Ammon's horn (tissue), 1 donor: Measurements from ENCODE around the gene ODF2.
"Not testable (repeated sequence)": the region's sequence is repeated elsewhere in the genome, so short reads cannot be mapped to it uniquely, and the experiment has no call there.

Experiments used
- DNase-seq: peaks from one replicate; pipeline ENCODE4 v3.0.0-alpha.2; 2016; ENCODE audit warnings: low spot score

Gene ODF2

DNA sequence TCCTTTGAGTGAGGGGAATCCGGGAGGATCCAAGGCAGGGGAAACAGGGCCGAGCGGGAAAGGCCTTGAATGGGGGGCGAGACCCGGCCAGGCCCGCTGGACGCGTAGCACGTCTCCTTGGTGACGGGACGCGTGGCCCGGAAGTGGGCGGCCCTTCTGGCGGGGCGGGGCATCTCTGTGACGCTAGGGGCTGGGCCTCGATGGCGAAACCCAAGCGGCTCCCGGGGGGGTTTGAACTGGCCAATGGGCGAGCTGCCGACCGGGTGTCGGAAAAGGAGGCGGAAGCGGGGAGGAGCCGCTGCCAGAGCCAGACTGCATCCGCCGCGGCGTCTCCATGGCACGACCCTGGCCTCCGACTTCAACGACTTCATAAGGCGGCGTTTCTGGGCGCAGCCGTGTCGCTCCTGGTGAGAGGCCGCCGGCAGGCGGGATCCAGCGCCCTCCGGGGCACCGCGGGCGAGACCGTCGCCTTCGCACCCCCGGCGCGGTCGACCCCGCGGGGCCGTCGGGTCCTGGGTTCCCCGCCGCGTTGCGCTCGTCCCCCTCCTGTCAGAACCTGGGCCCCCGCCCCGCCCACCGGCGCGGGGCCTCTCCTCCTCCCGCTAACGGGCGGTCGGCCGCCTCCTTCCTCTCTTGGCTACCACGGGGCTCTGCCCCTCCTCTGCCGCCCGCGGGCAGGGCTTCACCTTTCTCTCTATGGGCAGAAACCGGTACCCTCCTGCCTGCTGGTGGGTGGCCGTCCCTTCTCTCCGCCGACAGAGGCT is at the start of gene ODF2:
Gene ODF2, plus strand, starts transcription at position 158 of the 764 bp plus-strand sequence. Its CDS starts 86 bp downstream, at position 244.
- DNase-seq: peak; percentile 98

DNA sequence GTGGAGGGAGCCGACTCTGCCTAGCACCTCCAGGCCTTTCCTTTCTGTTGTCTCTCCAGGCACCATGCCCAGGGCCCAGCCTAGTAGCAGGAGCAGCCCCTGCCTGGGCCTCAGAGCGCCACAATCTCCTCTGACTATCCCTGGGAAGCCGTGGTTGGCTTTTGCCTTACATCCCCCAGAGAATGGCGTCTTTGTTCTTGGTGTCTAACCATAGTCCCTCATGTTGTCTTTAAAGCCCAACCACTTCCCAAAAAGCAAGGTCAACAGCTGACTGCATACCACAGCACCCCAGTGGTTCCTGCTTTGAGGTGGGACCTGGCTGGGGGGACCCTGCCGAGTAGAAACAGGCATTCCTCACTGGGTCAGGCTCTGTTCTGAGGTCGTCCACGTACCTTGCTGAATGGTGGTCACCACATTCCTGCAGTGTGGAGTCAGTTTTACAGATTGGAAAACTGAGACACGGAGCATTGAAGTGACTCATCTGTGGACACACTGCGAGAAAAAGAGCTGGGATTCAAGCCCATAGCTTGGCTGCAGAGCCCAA is 48.9 kb upstream of the ODF2 start:
- DNase-seq: no peak

DNA sequence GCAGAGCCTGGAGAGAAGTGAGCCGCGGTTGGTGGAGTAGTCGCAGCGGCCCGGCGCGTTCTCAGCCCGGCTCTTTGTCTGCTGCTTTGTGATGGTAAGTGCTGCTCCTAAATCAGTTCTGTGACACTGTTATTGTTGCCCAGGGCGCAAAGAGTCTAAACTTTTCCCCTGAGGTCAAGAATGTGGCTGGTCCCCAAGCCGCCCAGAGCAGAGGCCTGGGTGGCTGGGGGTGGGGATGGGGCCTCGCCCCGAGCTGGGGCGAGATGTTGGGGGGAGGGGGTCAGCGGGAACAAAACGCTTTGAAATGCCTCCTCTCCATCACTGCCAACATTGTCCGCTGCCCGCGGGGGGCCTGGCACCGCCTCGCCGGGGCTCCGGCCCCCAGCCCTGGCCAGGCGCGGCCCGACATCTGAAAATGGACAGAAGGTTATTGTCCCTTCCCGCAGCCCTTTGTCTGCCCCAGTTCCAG is 46.8 kb upstream of the ODF2 start:
- DNase-seq: peak; percentile 92

DNA sequence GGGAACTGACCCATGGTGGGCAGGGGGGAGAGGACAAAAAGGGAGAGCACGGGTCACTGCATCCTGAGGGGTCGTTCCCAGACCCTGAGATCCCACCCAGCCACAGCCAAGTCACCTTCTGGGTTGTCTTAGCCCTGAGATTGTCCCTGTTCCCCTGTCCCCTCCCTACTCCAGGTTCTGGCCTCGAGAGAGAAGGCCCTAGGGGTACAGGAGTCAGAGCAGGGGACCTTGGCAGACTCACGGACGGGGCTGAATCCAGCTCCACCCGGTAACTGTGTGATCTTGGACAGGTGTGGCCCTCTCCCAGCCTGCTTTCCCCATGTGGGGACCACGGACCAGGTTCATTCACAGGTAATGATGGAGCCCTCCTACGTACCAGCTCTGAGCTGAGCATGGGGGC is 46.4 kb upstream of the ODF2 start:
- no peak for DNase-seq

DNA sequence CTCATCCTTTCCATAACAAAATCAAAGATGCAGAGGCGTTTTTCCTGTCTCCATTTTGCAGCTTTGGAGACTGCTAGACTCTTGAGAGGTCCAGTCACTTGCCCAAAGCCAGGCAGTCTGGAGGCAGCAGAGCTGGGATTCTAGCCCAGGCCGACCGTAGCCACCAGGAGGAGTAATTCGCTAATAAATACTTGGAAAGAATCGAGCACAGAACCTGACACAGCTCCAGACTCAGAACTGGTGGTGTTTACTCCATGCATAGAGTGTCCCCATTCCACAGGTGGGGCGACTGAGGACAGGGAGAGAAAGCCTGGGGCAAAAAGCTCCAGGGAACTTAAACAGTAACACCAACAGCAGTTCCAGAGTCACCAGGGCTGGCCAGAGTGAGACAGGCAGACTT is 45.8 kb upstream of the ODF2 start:
- peak; percentile 73 for DNase-seq

DNA sequence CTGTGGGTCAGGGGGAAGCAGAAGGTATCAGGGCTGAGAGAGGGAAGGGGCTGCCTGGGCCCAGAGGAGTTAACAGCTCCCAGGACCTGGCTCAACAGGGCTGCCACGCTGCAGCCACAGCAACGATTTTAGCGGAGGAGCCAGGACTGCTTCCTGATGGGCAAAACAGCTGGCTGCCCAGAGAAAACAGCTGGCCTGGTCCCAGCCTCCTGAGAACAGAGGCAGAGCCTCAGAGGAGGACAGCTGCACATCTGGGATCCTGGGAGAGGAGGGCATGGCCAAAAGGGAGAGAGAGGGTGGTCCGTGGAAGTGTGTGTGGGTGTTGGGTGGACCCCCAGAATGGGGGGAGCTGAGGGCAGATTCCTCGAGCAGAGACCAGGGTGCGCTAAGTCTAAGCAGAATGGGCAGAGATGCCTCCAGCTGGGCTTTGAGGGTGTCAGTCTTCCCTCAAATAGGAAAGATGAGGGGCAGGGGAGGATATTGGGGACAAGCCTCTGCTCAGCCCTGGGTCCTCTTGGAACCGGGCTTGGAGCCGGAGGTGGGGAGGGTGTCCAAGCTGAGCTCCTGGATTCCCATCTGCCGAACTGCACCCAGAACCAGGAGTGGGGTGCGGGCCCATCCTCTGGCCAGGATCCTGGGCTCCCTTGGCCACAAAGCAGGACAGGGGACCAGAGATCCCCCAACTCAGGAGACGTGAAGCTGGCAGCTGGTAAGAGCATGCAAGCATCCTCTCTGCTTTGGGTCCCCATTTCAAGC is 44.3 kb upstream of the ODF2 start:
- DNase-seq: no peak

DNA sequence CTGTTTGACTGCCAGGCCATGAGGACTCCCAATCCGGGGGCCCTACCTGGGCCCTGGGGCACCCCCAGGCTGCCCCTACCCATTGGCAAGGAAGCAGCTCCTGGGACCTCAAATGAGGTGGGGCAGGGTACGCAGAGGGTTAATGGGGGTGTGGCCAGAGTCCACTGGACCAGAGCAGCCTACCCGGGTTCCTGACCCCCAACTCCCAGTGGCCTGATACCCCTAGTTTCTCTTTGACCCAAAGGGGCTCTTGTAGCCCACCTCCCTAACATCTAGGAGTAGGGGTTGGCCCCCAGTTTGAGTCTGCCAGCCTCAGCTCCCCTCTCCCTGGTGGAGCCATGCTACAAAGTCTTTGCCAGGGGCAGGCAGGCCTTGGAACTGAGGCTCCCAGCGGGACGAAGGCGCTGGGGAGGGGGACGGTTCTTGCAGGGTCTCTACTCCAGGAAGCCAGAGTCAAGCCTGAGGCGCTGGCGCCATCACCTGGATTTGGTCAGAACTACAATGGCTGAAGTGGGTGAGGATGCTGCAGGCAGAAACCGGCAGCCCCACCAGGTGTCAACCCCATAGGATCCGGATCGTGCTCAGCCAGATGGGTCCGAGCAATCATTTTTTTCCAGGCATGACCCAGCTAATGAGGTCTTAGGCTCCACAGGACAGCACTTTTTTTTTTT is 43.6 kb upstream of the ODF2 start:
- peak; percentile 90 for DNase-seq

DNA sequence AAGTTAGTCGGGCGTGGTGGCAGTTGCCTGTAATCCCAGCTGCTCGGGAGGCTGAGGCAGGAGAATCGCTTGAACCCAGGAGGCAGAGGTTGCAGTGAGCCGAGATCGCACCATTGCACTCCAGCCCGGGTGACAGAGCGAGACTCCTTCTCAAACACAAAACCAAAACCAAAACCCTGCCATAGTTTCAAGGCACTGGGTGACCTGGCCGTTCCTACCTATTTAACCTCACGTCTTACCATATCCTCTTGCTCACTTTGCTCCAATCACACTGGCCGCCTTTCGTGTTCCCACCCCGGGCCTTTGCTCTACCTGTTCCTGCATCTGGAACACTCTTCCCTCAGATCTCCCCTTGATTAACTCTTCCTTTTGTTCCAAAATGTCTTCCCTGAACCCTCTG is 42.1 kb upstream of the ODF2 start:
- DNase-seq: not testable (repeated sequence)

DNA sequence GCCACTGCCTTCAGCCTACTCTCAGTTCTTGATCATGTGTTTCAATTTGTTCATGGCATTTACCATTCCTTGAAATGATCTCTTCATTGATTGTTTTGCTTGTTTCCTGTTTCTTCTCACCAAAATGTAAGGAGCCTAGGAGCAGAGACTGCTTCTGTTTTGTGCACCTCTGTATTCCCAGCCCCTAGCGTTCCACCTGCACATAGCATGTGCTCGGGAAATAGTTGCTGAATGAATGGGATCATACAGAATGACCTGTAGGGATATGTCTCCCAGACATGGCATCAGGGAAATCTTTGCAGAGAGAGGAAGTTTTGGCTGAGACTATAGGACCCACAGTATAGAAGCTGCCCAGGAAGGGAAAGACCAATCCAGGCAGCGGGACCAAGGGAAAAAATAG is 41.3 kb upstream of the ODF2 start:
- no peak for DNase-seq

DNA sequence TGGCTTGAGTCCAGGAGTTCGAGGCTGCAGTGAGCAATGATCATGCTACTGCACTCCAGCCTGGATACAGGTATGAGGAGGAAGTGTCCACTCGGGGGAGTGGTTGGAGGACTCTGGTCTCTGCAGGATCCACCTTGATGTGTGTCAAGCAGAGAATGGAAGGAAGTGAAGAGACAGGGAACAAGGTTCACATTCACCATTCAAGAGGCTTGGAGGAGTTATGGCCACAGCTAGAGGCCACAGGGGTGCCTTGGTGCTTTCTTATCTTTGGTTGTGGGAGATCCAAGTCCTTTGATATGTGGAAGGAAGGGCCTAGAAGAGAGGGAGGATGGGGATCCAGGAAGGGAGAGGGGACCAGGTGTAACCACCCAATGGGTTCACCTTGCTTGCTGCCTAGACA is 40.5 kb upstream of the ODF2 start:
- no peak for DNase-seq

DNA sequence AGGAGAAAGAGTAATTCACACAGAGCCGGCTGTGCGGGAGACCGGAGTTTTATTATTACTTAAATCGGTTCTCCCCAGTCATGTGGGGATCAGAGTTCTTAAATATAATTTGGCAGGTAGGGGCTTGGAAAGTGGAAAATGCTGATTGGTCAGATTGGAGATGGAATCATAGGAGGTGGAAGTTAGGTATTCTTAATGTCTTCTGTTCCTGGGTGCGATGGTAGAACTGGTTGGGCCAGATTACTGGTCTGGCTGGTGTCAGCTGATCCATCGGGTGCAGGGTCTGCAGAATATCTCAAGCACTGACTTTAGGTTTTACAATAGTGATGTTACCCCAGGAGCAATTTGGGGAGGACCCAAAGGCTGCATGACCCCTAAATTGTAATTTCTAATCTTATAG is 39.8 kb upstream of the ODF2 start:
- no peak for DNase-seq

DNA sequence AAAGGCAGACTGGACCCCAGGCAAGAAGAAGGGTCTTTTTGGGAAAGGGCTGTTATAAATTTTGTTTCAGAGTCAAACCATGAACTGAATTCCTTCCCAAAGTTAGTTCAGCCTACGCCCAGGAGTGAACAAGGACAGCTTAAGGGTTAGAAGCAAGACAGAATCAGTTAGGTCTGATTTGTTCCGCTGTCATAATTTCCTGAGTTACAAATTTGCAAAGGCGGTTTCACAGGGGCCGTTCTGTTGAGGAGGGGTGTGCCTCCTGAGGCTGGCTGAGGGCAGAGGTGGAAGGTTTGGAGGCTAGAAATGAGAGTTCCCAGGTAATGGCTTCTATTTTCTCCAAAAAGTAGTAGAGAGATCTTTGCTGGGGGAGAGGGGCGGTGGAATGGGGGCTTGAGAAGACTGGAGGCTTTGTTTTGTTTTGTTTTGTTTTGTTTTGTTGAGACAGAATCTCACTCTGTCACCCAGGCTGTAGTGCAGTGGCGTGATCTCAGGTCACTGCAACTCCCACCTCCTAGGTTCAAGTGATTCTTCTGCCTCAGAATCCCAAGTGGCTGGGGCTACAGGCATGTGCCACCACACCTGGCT is 39.3 kb upstream of the ODF2 start:
- DNase-seq: no peak

DNA sequence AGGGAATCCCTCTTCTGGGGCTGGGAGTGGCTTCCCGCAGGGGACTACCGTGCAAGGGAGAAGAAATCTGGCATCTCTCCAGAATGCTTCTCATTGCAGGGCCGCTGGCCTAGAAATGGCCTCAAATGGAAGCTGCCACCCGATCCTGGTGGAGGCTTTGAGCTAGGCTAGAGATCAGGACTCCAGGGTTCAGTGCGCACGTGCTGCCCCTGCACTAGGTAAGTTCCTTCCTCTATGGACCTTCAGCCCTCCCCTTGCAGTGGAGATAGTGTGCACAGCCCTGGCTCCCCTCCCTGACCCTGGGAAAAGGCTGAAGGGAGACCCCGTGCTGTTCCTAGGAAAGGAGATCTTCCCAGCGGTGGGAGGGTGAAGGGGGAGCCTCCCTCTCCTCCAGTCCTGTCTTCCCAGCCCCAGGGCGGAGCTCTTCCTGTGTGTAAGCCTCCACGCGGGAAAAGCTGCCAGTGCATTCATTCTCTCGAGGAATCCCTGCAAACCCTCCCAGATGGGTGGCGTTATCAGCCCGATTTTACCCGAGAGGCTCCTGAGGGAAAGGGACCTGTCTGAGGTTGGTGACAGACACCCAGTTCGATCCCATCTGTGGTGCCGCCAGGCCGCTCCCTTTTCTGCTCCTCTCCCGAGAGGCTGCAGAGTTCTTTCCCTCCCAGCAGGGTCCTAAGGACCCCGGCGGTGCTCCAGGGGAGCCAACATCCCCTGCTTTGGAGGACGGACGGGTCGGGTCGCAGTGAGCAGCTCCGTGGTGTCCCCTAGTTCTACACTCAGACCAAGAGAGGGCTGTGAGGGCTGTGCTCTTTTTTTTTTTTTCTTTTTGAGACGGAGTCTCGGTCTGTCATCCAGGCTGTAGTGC is 36.5 kb upstream of the ODF2 start:
- no peak for DNase-seq

DNA sequence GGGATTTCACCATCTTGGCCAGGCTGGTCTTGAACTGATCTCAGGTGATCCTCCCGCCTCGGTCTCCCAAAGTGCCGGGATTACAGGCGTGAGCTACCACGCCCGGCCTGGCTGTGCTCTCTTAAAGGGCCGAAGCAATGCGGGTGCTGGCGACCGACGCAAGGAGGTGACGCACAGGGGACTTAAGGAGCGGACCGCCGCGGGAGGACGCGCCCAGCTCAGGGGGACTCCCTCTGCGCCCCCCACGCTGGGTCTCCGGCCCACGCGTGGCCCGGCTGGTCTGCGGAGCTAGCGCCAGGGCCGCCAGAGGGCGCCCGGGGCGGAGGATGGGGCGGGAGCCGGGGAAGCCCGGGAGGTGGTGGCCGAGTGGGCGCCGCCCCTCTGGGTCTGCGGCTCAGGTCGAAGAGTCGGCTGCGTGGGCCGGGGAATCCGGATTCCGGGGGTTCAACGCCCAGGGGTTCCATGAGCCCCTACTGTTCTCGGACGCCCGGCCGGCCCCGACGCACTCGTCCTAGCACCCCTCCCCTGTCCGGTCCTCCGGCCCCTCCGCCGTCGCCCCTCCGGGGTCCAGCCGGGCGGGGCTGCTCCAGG is 35.7 kb upstream of the ODF2 start:
- DNase-seq: peak; percentile 59

DNA sequence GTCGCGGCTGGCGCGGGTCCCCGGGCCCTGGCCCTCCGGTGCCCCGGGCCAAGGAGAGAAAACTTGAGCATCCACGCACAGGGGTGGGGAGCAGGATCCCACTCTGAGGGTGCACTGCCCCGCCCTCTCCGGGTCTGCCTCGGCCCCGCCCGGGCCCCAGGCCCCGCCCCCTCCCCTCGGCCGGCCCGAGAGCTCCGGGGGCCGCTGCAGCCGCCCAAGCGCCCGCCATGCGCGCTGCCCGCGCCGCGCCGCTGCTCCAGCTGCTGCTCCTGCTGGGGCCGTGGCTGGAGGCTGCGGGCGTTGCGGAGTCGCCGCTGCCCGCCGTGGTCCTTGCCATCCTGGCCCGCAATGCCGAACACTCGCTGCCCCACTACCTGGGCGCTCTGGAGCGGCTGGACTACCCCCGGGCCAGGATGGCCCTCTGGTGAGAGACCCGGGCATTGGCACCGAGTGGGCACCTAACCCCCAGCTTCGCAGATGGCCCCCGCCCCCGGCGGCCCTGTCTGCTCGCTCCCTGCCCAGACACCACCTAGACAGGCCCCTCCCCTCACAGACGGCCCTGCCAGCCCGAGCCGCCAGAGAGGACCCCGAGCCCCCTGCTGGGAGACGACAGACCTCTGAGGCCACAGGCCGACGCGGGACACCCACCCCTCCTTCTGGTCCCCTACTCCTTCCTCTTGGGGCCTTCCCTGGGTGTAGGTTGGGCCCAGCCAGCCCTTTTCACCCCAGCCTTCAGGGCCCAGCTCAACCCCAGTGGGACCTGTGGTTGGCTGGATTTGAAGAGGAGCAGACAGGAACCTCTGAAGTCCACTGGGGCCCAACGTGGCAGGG is 34.9 kb upstream of the ODF2 start, which contains the start of gene CERCAM:
Gene CERCAM, plus strand, starts transcription at position 207 of the 831 bp plus-strand sequence. Its CDS starts 21 bp downstream, at position 228.
- no peak for DNase-seq

DNA sequence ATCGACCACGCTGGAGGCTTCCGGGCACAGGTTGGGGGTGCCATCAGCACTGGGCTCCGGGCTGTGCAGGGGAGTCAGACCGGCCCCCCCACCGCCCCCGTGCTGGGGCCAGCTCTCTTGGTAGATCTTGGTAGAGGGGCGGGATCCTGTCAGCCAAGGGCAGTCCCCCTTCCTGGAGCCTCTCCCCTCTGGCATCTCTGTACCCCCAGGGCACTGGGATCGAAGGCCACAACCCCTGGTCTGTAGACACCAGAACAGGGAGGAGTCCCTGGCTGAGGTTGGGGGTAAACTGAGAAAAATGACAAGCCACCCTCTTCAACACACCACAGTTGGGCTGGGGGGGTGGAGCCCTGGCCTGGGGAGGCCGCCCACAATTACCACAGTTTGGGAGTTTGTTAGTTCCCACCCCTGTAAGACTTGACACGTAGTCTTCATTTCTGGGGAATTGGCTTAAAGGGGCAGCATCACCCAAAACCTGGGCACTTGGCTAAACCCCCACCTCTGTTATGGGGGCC is 34.3 kb upstream of the ODF2 start:
- DNase-seq: no peak

DNA sequence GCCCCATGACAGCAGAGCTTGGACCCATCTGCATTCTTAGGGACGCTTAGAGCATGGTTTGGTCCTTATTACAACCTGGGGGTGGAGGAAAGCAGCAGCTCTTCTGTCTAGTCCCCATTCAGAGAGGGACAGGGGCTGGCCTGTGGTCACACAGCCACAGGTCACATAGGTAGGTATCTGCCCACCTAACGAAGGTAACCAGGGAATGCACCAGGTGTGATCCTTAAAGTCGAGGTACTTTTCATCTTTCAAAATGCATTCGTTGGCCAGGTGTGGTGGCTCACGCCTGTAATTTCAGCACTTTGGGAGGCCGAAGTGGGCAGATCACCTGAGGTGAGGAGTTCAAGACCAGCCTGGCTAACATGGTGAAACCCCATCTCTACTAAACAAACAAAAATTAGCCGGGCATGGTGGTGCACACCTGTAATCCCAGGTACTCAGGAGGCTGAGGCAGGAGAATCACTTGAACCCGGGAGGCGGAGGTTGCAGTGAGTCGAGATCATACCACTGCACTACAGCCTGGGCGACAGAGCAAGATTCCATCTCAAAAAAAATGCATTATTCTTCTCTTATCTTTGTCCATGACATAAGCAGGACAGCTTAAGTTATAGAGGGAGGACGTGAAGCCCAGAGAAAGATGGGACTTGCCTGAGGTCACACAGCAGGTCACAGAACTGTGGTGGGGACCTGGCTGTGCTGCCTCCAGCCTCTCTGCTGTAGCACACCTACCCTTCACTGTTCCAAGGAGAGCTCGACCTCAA is 33.6 kb upstream of the ODF2 start:
- DNase-seq: not testable (repeated sequence)

DNA sequence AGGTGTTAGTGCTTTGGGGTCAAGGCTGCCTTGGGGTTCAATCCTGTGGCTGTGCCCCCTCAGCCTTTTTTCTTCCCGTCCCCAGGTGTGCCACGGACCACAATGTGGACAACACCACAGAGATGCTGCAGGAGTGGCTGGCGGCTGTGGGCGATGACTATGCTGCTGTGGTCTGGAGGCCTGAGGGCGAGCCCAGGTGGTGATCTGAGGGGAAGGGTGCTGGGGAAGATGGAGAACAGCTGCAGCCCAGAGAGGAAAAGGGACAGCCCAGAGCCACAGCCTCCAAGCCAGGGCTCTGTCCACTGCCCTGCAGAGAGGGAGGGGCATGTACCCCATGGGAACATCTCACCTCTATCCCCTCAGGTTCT is 33.0 kb upstream of the ODF2 start:
- DNase-seq: no peak

DNA sequence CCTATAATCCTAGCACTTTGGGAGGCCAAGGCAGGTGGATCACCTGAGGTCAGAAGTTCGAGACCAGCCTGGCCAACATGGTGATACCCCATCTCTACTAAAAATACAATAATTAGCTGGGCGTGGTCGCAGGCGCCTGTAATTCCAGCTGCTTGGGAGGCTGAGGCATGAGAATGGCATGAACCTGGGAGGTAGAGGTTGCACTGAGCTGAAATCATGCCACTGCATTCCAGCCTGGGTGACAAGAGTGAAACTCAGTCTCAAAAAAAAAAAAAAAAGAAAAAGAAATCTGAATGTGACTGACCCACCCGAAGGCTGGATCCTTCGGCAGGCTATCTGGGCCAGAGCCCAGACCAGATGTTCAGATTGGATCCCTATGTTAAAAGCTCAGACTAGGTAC is 32.5 kb upstream of the ODF2 start:
- DNase-seq: not testable (repeated sequence)
